Measurements from ENCODE around the gene POLE.
A peak's percentile ranks its signal among the peaks of the same experiment; 100 is the strongest.
"Not testable (repeated sequence)": the region's sequence is repeated elsewhere in the genome, so short reads cannot be mapped to it uniquely, and the experiment has no call there.

The POLE gene

GRCh38 chr12:132602572-132603239 is 84.4 kb downstream of the POLE start:
- no peaks in the 10 kb centered on the region for H3K9me3 ChIP-seq (ENCODE audit: control insufficient read depth, low read depth, low read length)
- no peak overlapping the region for H3K4me3 ChIP-seq (ENCODE audit: low read length)
- peaks cover 8% of the 10 kb centered on the region for H3K4me1 ChIP-seq (ENCODE audit: control insufficient read depth, low read depth, low read length)
- peaks cover 80% of the 10 kb centered on the region for H3K27me3 ChIP-seq (ENCODE audit: control insufficient read depth, insufficient read depth, low read length)
- no peak overlapping the region for H3K9ac ChIP-seq (ENCODE audit: low read length)
- H3K27ac ChIP-seq (ENCODE audit: low read length) = no peak overlapping the region
- no peaks in the 10 kb centered on the region for H3K36me3 ChIP-seq (ENCODE audit: control insufficient read depth, low read depth, low read length)

- no peaks in the 10 kb centered on the region for H3K36me3 ChIP-seq (ENCODE audit: control insufficient read depth, low read depth, low read length)
- peaks cover 80% of the 10 kb centered on the region for H3K27me3 ChIP-seq (ENCODE audit: control insufficient read depth, insufficient read depth, low read length)
- no peaks in the 10 kb centered on the region for H3K9me3 ChIP-seq (ENCODE audit: control insufficient read depth, low read depth, low read length)
- H3K27ac ChIP-seq (ENCODE audit: low read length) = no peak overlapping the region
- H3K4me3 ChIP-seq (ENCODE audit: low read length) = no peak overlapping the region
- H3K9ac ChIP-seq (ENCODE audit: low read length) = no peak overlapping the region
- H3K4me1 ChIP-seq (ENCODE audit: control insufficient read depth, low read depth, low read length) = peaks cover 8% of the 10 kb centered on the region
Measured at GRCh38 chr12:132601171-132601883, 85.8 kb downstream of the POLE start.

DNA sequence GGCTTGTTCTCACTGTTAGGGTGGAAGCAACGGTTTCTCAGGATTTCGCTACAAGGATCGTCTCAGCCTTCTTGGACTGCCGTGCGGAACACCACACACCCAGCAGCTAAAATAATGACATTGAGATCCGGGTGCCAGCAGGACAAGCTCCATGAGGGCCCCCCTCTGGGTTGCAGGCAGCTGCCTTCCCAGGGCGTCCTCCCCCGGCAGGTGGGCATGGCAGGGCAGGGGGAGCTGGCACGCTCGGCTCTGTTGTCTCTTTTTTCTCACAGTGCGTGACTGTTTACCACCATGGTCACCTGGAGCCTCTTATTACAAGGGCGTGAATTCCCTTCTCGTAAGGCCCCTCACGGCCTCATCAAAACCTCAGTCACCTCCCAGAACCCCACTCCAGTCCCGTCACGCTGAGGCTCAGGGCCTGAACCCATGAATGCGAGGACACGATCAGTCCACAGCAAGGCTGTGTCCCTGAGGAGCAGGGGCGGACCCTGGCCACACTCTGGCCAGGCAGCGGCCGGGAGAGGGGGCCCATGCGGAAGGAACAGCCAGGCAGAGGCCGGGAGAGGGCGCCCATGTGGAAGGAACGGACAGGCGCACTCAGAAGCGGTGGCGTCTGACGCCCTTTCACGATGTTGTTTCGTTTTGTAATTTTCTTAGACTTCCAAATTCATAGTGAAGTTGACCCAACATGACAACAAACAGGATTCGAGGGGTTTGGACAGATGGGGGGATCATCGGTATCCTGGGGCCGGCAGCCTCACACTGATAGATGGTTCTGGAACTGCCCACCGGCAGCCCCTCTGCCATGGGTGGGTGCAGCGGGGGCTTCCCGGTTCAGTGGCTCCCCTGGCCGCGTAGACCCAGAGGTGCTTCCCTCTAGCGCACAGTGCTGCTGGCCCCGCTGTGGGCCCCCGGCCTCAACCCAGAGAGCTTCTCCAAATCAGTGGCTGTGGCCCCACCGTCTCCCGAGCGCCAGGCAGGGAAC is 86.8 kb downstream of the POLE start:
- Histone ChIP-seq H3K9me3 (ENCODE audit: control insufficient read depth, low read depth, low read length) (no peaks in the 10 kb centered on the region), H3K36me3 (ENCODE audit: control insufficient read depth, low read depth, low read length) (no peaks in the 10 kb centered on the region), H3K27me3 (ENCODE audit: control insufficient read depth, insufficient read depth, low read length) (peaks cover 85% of the 10 kb centered on the region), H3K4me1 (ENCODE audit: control insufficient read depth, low read depth, low read length) (peaks cover 8% of the 10 kb centered on the region), H3K27ac (ENCODE audit: low read length) (no peak overlapping the region), H3K9ac (ENCODE audit: low read length) (no peak overlapping the region), H3K4me3 (ENCODE audit: low read length) (peak overlapping the region; percentile 32)

- not testable (repeated sequence) for H3K9ac ChIP-seq (ENCODE audit: low read length); H3K27ac ChIP-seq (ENCODE audit: low read length)
- H3K27me3 ChIP-seq (ENCODE audit: control insufficient read depth, insufficient read depth, low read length) = peaks cover 82% of the 10 kb centered on the region
Measured at GRCh38 chr12:132599502-132599901, 87.6 kb downstream of the POLE start.

DNA sequence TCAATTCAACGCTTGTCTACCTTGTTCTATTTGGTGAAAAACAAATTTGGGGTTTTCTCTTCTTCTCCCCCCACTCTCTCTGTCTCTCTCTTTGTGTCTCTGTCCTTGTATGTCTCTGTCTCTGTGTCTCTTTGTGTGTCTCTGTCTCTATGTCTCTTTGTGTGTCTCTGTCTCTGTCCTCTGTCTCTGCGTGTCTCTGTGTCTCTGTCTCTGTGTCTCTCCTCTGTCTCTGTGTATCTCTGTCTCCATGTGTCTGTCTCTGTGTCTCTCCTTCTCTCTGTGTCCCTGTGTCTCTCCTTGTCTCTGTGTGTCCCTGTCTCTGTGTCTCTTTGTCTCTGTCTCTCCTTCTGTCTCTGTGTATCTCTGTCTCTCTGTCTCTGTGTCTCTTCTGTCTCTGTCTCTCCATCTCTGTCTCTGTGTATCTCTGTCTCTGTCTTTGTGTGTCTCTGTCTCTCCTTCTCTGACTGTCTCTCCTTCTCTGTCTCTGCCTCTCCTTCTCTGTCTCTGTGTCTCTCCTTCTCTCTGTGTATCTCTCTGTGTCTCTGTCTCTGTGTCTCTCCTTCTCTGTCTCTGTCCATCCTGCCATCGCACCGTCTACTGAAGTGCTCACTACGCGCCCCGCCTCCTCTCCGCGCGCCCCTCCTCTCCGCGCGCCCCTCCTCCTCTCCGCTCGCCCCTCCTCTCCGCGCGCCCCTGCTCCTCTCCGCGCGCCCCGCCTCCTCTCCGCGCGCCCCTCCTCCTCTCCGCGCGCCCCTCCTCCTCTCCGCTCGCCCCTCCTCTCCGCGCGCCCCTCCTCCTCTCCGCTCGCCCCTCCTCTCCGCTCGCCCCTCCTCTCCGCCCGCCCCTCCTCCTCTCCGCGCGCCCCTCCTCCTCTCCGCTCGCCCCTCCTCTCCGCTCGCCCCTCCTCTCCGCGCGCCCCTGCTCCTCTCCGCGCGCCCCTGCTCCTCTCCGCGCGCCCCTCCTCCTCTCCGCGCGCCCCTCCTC is 89.5 kb downstream of the POLE start:
- no peak overlapping the region for H3K27ac ChIP-seq (ENCODE audit: low read length)
- H3K4me3 ChIP-seq (ENCODE audit: low read length) = no peak overlapping the region
- H3K9ac ChIP-seq (ENCODE audit: low read length) = no peak overlapping the region
- no peaks in the 10 kb centered on the region for H3K36me3 ChIP-seq (ENCODE audit: control insufficient read depth, low read depth, low read length)
- no peaks in the 10 kb centered on the region for H3K9me3 ChIP-seq (ENCODE audit: control insufficient read depth, low read depth, low read length)
- peaks cover 4% of the 10 kb centered on the region for H3K4me1 ChIP-seq (ENCODE audit: control insufficient read depth, low read depth, low read length)
- peaks cover 78% of the 10 kb centered on the region for H3K27me3 ChIP-seq (ENCODE audit: control insufficient read depth, insufficient read depth, low read length)

More at GRCh38 chr12:132599502-132599901, 87.6 kb downstream of the POLE start:
- not testable (repeated sequence) for H3K4me3 ChIP-seq (ENCODE audit: low read length); H3K36me3 ChIP-seq (ENCODE audit: control insufficient read depth, low read depth, low read length); H3K4me1 ChIP-seq (ENCODE audit: control insufficient read depth, low read depth, low read length); H3K9me3 ChIP-seq (ENCODE audit: control insufficient read depth, low read depth, low read length)

- Histone ChIP-seq H3K4me3 (ENCODE audit: low read length) (no peak overlapping the region), H3K27me3 (ENCODE audit: control insufficient read depth, insufficient read depth, low read length) (peaks cover 78% of the 10 kb centered on the region), H3K4me1 (ENCODE audit: control insufficient read depth, low read depth, low read length) (peaks cover 4% of the 10 kb centered on the region), H3K36me3 (ENCODE audit: control insufficient read depth, low read depth, low read length) (no peaks in the 10 kb centered on the region), H3K27ac (ENCODE audit: low read length) (no peak overlapping the region), H3K9ac (ENCODE audit: low read length) (no peak overlapping the region), H3K9me3 (ENCODE audit: control insufficient read depth, low read depth, low read length) (no peaks in the 10 kb centered on the region)
Measured at GRCh38 chr12:132596016-132596415, 91.1 kb downstream of the POLE start.

DNA sequence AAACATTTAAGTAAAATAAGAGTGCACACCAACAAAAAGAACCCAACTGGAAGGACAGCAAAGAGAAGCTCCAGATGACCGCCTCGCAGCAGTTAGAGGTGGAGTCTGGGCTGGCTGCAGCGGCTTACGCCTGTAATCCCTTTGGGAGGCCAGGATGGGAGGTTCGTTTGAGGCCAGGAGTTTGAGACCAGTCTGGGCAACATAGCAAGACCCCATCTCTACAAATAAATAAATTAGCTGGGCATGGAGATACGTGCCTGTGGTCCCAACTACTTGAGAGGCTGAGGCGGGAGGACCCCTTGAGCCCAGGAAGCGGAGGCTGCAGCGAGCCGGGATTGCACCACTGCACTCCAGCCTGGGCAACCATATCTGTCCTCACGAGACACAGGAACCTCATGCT is 92.0 kb downstream of the POLE start:
- Histone ChIP-seq H3K4me3 (ENCODE audit: low read length) (no peak overlapping the region), H3K27me3 (ENCODE audit: control insufficient read depth, insufficient read depth, low read length) (peaks cover 78% of the 10 kb centered on the region), H3K9me3 (ENCODE audit: control insufficient read depth, low read depth, low read length) (no peaks in the 10 kb centered on the region), H3K4me1 (ENCODE audit: control insufficient read depth, low read depth, low read length) (peaks cover 2% of the 10 kb centered on the region), H3K27ac (ENCODE audit: low read length) (no peak overlapping the region), H3K36me3 (ENCODE audit: control insufficient read depth, low read depth, low read length) (no peaks in the 10 kb centered on the region), H3K9ac (ENCODE audit: low read length) (no peak overlapping the region)

- Histone ChIP-seq H3K9me3 (ENCODE audit: control insufficient read depth, low read depth, low read length) (no peaks in the 10 kb centered on the region), H3K4me1 (ENCODE audit: control insufficient read depth, low read depth, low read length) (no peaks in the 10 kb centered on the region), H3K4me3 (ENCODE audit: low read length) (no peak overlapping the region), H3K27me3 (ENCODE audit: control insufficient read depth, insufficient read depth, low read length) (peaks cover 81% of the 10 kb centered on the region), H3K36me3 (ENCODE audit: control insufficient read depth, low read depth, low read length) (no peaks in the 10 kb centered on the region), H3K9ac (ENCODE audit: low read length) (no peak overlapping the region), H3K27ac (ENCODE audit: low read length) (no peak overlapping the region)
Measured at GRCh38 chr12:132593938-132594358, 93.2 kb downstream of the POLE start.

- H3K9ac ChIP-seq (ENCODE audit: low read length) = no peak overlapping the region
- H3K4me3 ChIP-seq (ENCODE audit: low read length) = no peak overlapping the region
- H3K27ac ChIP-seq (ENCODE audit: low read length) = no peak overlapping the region
- H3K36me3 ChIP-seq (ENCODE audit: control insufficient read depth, low read depth, low read length) = no peaks in the 10 kb centered on the region
- no peaks in the 10 kb centered on the region for H3K4me1 ChIP-seq (ENCODE audit: control insufficient read depth, low read depth, low read length)
- no peaks in the 10 kb centered on the region for H3K9me3 ChIP-seq (ENCODE audit: control insufficient read depth, low read depth, low read length)
- peaks cover 85% of the 10 kb centered on the region for H3K27me3 ChIP-seq (ENCODE audit: control insufficient read depth, insufficient read depth, low read length)
Measured at GRCh38 chr12:132593521-132593920, 93.6 kb downstream of the POLE start.

GRCh38 chr12:132593071-132593470 is 94.1 kb downstream of the POLE start:
- H3K4me3 ChIP-seq (ENCODE audit: low read length) = no peak overlapping the region
- H3K4me1 ChIP-seq (ENCODE audit: control insufficient read depth, low read depth, low read length) = no peaks in the 10 kb centered on the region
- no peaks in the 10 kb centered on the region for H3K9me3 ChIP-seq (ENCODE audit: control insufficient read depth, low read depth, low read length)
- H3K27me3 ChIP-seq (ENCODE audit: control insufficient read depth, insufficient read depth, low read length) = peaks cover 90% of the 10 kb centered on the region
- H3K9ac ChIP-seq (ENCODE audit: low read length) = no peak overlapping the region
- no peak overlapping the region for H3K27ac ChIP-seq (ENCODE audit: low read length)
- no peaks in the 10 kb centered on the region for H3K36me3 ChIP-seq (ENCODE audit: control insufficient read depth, low read depth, low read length)

Data from iPS-18a (cell line).